SH-SY5Y (cell line): Measurements from ENCODE around the gene FST.

Source experiments
- GATA2 ChIP-seq: IDR thresholded peaks from 2 replicates; pipeline ENCODE4 v1.6.1; 2011; ENCODE audit warnings: mild to moderate bottlenecking, low read depth, low read length
- GATA3 ChIP-seq: IDR thresholded peaks from 2 replicates; pipeline ENCODE4 v1.6.1; 2011; ENCODE audit warnings: low read depth, mild to moderate bottlenecking, low read length, moderate library complexity

GRCh38 chr5:53481887-53482716 is 1.7 kb downstream of the FST start:
- TF ChIP-seq GATA2: no peak
- no peak for TF ChIP-seq GATA3
